Measurements from ENCODE around the gene RBM20. TPM values are rescaled to one million over a fixed set of nuclear protein-coding genes. Genes with fewer than 3 reads are reported as not detected.
A peak's percentile ranks its signal among the peaks of the same experiment; 100 is the strongest.

RBM20 gene
- total and polyA plus RNA-seq, 2 of the 4 experiments (the other 2 are of a cell fraction): under 0.01 to 0.15 TPM

DNA sequence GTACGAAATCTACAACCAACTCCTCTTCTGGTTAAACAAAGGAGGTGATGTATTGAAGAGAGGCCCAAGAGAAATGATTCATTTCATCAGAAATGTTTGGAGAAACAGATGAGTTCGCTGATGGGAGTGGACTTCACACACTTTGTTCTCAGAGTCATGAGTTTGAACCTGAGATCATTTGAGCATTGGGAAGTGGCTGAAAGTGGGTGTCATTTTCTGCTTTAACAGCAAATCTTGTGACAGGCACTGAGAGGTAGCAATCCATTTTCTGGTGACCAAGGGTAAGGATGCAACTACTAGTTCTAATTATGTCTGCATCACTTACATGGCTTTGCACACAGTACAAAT, 51.4 kb downstream of the RBM20 start:
- Histone ChIP-seq H3K9ac (ENCODE audit: low read depth, low read length) (no peak overlapping the region), H3K18ac (ENCODE audit: low read depth, low read length) (no peak overlapping the region), H3K4ac (ENCODE audit: low read depth, low read length) (no peak overlapping the region), H3K4me1 (ENCODE audit: control insufficient read depth, insufficient read depth, low read length) (no peaks in the 10 kb centered on the region), H2AFZ (replicated peaks; ENCODE audit: low read length, poor library complexity) (no peak overlapping the region), H3K27ac (ENCODE audit: insufficient read depth, low read length) (no peak overlapping the region), H2BK5ac (ENCODE audit: low read depth, low read length, poor library complexity, severe bottlenecking) (no peak overlapping the region), H2BK120ac (ENCODE audit: low read depth, low read length) (no peak overlapping the region), H3K4me2 (ENCODE audit: low read depth, low read length) (no peak overlapping the region), H2BK20ac (ENCODE audit: low read depth, low read length) (no peak overlapping the region), H4K8ac (ENCODE audit: low read depth in 2 of 2, low read length in 2 of 2) (no peak overlapping the region), H3K79me1 (ENCODE audit: low read depth in 1 of 2, low read length in 2 of 2) (no peaks in the 10 kb centered on the region), H2AK5ac (ENCODE audit: low read depth, low read length) (no peak overlapping the region; the same call in 1 of the 2 replicates), H4K5ac (ENCODE audit: low read depth, low read length) (no peak overlapping the region), H3K14ac (replicated peaks; ENCODE audit: low read depth, low read length) (0 out of 2 replicates have a peak overlapping the region, but pooled peaks have one; percentile 42), H3K4me3 (ENCODE audit: insufficient read depth, low read depth, low read length) (no peak overlapping the region), H3K9me1 (ENCODE audit: insufficient read depth, low read length) (no peaks in the 10 kb centered on the region), H2AK9ac (replicated peaks; ENCODE audit: low read depth, low read length, poor library complexity) (no peak overlapping the region), H3K56ac (ENCODE audit: extremely low read depth, insufficient read depth, low read length) (no peak overlapping the region), H3K27me3 (ENCODE audit: control insufficient read depth, insufficient read depth, low read length) (no peaks in the 10 kb centered on the region), H4K20me1 (ENCODE audit: insufficient read depth, low read length) (no peaks in the 10 kb centered on the region), H3K9me3 (ENCODE audit: control insufficient read depth, insufficient read depth, low read length) (0 out of 2 replicates have a peak, but pooled peaks cover 2% of the 10 kb centered on the region), H2BK15ac (ENCODE audit: low read depth, low read length) (no peak overlapping the region), H3K23ac (ENCODE audit: low read depth, low read length) (no peak overlapping the region), H3K36me3 (ENCODE audit: control insufficient read depth, insufficient read depth, low read length) (no peaks in the 10 kb centered on the region), H4K91ac (ENCODE audit: insufficient read depth, low read depth, low read length) (no peak overlapping the region)
- ChIA-PET POLR2A (ENCODE audit: unreplicated experiment) (no interaction called here), CTCF (interaction anchor here (1.2 kb wide), 1 partner anchor 10 kb away, joined by 3 read pairs; no protein-coding TSS in a partner anchor)
- no TSS peak for BruUV-seq (replicated peaks)
- TF ChIP-seq CEBPB (IDR thresholded peaks at IDR 0.05; ENCODE audit: low read depth, low read length) (no peak), POLR2A (IDR thresholded peaks at IDR 0.05; ENCODE audit: low read depth, low read length) (no peak), SMC3 (IDR thresholded peaks at IDR 0.05; ENCODE audit: low read depth, low read length) (no peak), BHLHE40 (IDR thresholded peaks at IDR 0.05; ENCODE audit: low read depth, low read length) (no peak), RAD21 (IDR thresholded peaks at IDR 0.05; ENCODE audit: low read length) (no peak), RFX5 (IDR thresholded peaks at IDR 0.05; ENCODE audit: low read depth, low read length) (no peak), CHD1 (IDR thresholded peaks at IDR 0.05; ENCODE audit: low read depth, low read length) (no peak), MAZ (IDR thresholded peaks at IDR 0.05; ENCODE audit: borderline replicate concordance, low read depth, low read length) (no peak), NFE2L2 (IDR thresholded peaks at IDR 0.05; ENCODE audit: low read depth, low read length) (no peak), MXI1 (IDR thresholded peaks at IDR 0.05; ENCODE audit: borderline replicate concordance, low read depth, low read length) (no peak), MAFK (IDR thresholded peaks at IDR 0.05; ENCODE audit: low read depth, low read length) (no peak), USF2 (IDR thresholded peaks at IDR 0.05; ENCODE audit: low read depth, low read length) (no peak), RCOR1 (IDR thresholded peaks at IDR 0.05; ENCODE audit: insufficient replicate concordance, low read length) (no peak)
- TF ChIP-seq, protein P1, sequence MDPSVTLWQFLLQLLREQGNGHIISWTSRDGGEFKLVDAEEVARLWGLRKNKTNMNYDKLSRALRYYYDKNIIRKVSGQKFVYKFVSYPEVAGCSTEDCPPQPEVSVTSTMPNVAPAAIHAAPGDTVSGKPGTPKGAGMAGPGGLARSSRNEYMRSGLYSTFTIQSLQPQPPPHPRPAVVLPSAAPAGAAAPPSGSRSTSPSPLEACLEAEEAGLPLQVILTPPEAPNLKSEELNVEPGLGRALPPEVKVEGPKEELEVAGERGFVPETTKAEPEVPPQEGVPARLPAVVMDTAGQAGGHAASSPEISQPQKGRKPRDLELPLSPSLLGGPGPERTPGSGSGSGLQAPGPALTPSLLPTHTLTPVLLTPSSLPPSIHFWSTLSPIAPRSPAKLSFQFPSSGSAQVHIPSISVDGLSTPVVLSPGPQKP (IDR thresholded peaks at IDR 0.05; ENCODE audit: borderline replicate concordance, low read depth, low read length): no peak
- DNase-seq (peak; percentile 27), ATAC-seq (ENCODE audit: low read depth) (peak; percentile 51; the same call in 1 of the 2 replicates)
- intact Hi-C loops (cut with micrococcal nuclease) (no loop called here), in situ Hi-C loops (cut with MboI; ENCODE audit: low sequenced_read_pairs) (no loop called here), dilution Hi-C loops (cut with HindIII; ENCODE audit: low sequenced_read_pairs, unreplicated experiment) (no loop called here)
- 50% methylated on average over 1 of the region's 2 CpGs; no CpG with 5 or more reads in 1 of the 2 experiments for WGBS, 2 experiments (ENCODE audit: extremely low coverage in 2 of 2, insufficient read length in 1 of 2)
